Heart left ventricle (tissue), 13 donors: Measurements from ENCODE around the gene SH3BGRL3.
A peak's percentile ranks its signal among the peaks of the same experiment; 100 is the strongest.

Experiments
- CTCF ChIP-seq, 12 donors: fragments of 200-600 bp; sonication (generic) in 4 of 12; IDR thresholded peaks; one replicate each; pipeline versions ENCODE4 v1.5.0 to v1.8.0; 2018 to 2022; ENCODE audit warnings: antibody characterized with exemption in 12 of 12, mild to moderate bottlenecking in 5 of 12
- POLR2A ChIP-seq, 2 donors: fragments of 450-650 bp; IDR thresholded peaks; one replicate each; pipeline ENCODE4 v1.6.1; 2017; ENCODE audit warnings: antibody characterized with exemption in 2 of 2, mild to moderate bottlenecking in 2 of 2, moderate library complexity in 2 of 2
- donor health status: ischemic (EF 13 %, LVEDD 7.1; RV severe dilation, severe dysfunction).
- donor health status: DM: no; HTN: yes; CAD: no.
- donor health status: DM: no; HTN: no; CAD: no.
- donor health status: ischemic (EF 25% LVEDD 6.9; RV normal size, moderate dysfunction).
- donor health status: ischemic (EF 25% LVEDD 5.7; RV mildly dilated, moderate dysfunction).
- donor health status: ischemic (EF 35%, LVEDD 5.7; RV mildly dilated, moderate dysfunction).
- donor health status: nonischemic (EF 11% LVEDD 7.7; RV severe dilation, severe dysfunction).
- donor health status: DM: yes; HTN: yes; CAD: no.
- donor health status: PGD.
- donor health status: ischemic (EF 29% LVEDD 5.4; RV normal size, mild dysfunction).
- donor health status: nonischemic (EF 23%, LVEDD 6.1; RV moderate dilation, normal function).

GRCh38 chr1:26275580-26276431 lies 4.1 kb upstream of the SH3BGRL3 start:
- peak; percentile 63 to 85 (median 77) for TF ChIP-seq CTCF (IDR thresholded peaks at IDR 0.05)
- TF ChIP-seq POLR2A (IDR thresholded peaks at IDR 0.05) = no peak
